Esophagus muscularis mucosa (tissue), 4 donors: ENCODE measurements around the gene ERN1.

Experiments
- EP300 ChIP-seq: sonication (generic); formaldehyde crosslinking; IDR thresholded peaks from one replicate; pipeline ENCODE4 v1.6.1; 2017; ENCODE audit warnings: antibody characterized with exemption
- POLR2A ChIP-seq: fragments of 450-650 bp; IDR thresholded peaks from one replicate; pipeline ENCODE4 v1.6.1; 2017; ENCODE audit warnings: antibody characterized with exemption, moderate library complexity, mild to moderate bottlenecking, low read depth
- POLR2AphosphoS5 ChIP-seq, 2 donors: sonication (generic); formaldehyde crosslinking; IDR thresholded peaks; one replicate each; pipeline ENCODE4 v1.6.1; 2017; ENCODE audit warnings: antibody characterized with exemption in 2 of 2
- TF ChIP-seq, protein P1 (sequence below), 3 experiments: fragments of 200-600 bp in 2 of 3; fragments of 450-650 bp in 1 of 3; sonication (generic) in 2 of 3; IDR thresholded peaks; one replicate each; pipeline ENCODE4 v1.5.1; 2017 to 2019; ENCODE audit warnings: antibody characterized with exemption in 3 of 3, mild to moderate bottlenecking in 2 of 3, moderate library complexity in 1 of 3

- TF ChIP-seq, protein P1, sequence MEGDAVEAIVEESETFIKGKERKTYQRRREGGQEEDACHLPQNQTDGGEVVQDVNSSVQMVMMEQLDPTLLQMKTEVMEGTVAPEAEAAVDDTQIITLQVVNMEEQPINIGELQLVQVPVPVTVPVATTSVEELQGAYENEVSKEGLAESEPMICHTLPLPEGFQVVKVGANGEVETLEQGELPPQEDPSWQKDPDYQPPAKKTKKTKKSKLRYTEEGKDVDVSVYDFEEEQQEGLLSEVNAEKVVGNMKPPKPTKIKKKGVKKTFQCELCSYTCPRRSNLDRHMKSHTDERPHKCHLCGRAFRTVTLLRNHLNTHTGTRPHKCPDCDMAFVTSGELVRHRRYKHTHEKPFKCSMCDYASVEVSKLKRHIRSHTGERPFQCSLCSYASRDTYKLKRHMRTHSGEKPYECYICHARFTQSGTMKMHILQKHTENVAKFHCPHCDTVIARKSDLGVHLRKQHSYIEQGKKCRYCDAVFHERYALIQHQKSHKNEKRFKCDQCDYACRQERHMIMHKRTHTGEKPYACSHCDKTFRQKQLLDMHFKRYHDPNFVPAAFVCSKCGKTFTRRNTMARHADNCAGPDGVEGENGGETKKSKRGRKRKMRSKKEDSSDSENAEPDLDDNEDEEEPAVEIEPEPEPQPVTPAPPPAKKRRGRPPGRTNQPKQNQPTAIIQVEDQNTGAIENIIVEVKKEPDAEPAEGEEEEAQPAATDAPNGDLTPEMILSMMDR (IDR thresholded peaks at IDR 0.05): no peak
- no peak for TF ChIP-seq POLR2A
- TF ChIP-seq EP300: no peak
- no peak for TF ChIP-seq POLR2AphosphoS5 (IDR thresholded peaks at IDR 0.05)
Measured at GRCh38 chr17:64003526-64004121, 126.3 kb downstream of the ERN1 start.
